Hepatocyte (in vitro differentiated cells): Measurements from ENCODE around the gene OLA1.

Experiments
- EZH2 ChIP-seq: fragments of 200-600 bp; sonication (generic); IDR thresholded peaks from 2 replicates; pipeline ENCODE4 v1.6.1; 2016; ENCODE audit warnings: antibody characterized with exemption, mild to moderate bottlenecking, borderline replicate concordance
- EZH2phosphoT487 ChIP-seq: fragments of 200-600 bp; sonication (generic); IDR thresholded peaks from one replicate; pipeline ENCODE4 v1.6.1; 2018; ENCODE audit warnings: antibody characterized with exemption, mild to moderate bottlenecking, low read depth, moderate library complexity; ENCODE audit not compliant: unreplicated experiment, severe bottlenecking
- TF ChIP-seq, protein P1 (sequence below): fragments of 200-600 bp; sonication (generic); IDR thresholded peaks from 2 replicates; pipeline ENCODE4 v1.5.1; 2016; ENCODE audit warnings: antibody characterized with exemption, mild to moderate bottlenecking; ENCODE audit not compliant: poor library complexity

DNA sequence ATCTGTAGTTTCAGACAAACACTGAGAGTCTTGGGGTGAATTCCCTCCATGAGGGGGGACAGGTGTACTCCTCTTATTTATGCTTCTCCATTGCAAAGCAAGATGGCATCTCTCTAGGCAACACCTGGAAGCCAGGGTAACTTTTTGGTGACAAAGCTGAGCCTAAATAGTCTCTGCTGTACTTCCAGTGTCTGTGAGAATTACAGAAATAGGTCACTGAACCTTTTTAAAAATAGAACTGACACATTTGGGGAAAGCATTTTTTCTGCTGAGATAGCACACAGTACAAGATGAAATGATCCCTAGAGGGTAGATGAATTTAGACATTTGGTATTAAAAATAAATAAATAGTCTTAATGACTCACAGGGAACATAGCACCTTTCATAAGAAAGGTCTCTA is 211.5 kb downstream of the OLA1 start:
- TF ChIP-seq EZH2 (no peak), EZH2phosphoT487 (no peak)
- TF ChIP-seq, protein P1, sequence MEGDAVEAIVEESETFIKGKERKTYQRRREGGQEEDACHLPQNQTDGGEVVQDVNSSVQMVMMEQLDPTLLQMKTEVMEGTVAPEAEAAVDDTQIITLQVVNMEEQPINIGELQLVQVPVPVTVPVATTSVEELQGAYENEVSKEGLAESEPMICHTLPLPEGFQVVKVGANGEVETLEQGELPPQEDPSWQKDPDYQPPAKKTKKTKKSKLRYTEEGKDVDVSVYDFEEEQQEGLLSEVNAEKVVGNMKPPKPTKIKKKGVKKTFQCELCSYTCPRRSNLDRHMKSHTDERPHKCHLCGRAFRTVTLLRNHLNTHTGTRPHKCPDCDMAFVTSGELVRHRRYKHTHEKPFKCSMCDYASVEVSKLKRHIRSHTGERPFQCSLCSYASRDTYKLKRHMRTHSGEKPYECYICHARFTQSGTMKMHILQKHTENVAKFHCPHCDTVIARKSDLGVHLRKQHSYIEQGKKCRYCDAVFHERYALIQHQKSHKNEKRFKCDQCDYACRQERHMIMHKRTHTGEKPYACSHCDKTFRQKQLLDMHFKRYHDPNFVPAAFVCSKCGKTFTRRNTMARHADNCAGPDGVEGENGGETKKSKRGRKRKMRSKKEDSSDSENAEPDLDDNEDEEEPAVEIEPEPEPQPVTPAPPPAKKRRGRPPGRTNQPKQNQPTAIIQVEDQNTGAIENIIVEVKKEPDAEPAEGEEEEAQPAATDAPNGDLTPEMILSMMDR, result no peak
